ENCODE results near the gene ARSG. TPM values are rescaled to one million over a fixed set of nuclear protein-coding genes. Genes with fewer than 3 reads are reported as not detected.
A peak's percentile ranks its signal among the peaks of the same experiment; 100 is the strongest.

Gene ARSG
- polyA plus RNA-seq, 2 of the 4 experiments (the other 2 are of a cell fraction), result 0.57 to 1.7 TPM

GRCh38 chr17:68389041-68389440 lies 97.7 kb downstream of the ARSG start:
- FAIRE-seq, result no peak
- 53% methylated on average over 7 of the region's 7 CpGs for WGBS (ENCODE audit: missing lambda C conversion rate)
- ChIA-PET CTCF (interaction anchor here (2.9 to 4.3 kb wide), 2 partner anchors 10 to 47 kb away, joined by 10 to 38 read pairs; no protein-coding TSS in a partner anchor), POLR2A (no interaction called here)
- no peak overlapping the region for H3K4me3 ChIP-seq
- DNase-seq (ENCODE audit: low read depth in 1 of 2, low spot score in 1 of 2), result no peak
- peak in 1 of 2 experiments; percentile 18; a peak in 2 of 6 replicates for ATAC-seq
- H3K4me2 ChIP-seq, result no peak overlapping the region
- no peaks in the 10 kb centered on the region for H3K9me3 ChIP-seq
- H3K4me1 ChIP-seq, result 0 out of 3 replicates have a peak, but pooled peaks cover under 1% of the 10 kb centered on the region
- H3K27ac ChIP-seq, result no peak overlapping the region
- no peak for TF ChIP-seq PHF8 (IDR thresholded peaks at IDR 0.05; ENCODE audit: borderline replicate concordance, low read depth)
- TF ChIP-seq HMGXB4 (CRISPR knock-in tag; IDR thresholded peaks at IDR 0.05; ENCODE audit: borderline replicate concordance), result no peak
- no peak for TF ChIP-seq FOSB (CRISPR knock-in tag; IDR thresholded peaks at IDR 0.05)
- TF ChIP-seq E2F6 (IDR thresholded peaks at IDR 0.05; ENCODE audit: borderline replicate concordance, low read depth), result no peak
- TF ChIP-seq MYC (IDR thresholded peaks at IDR 0.05; ENCODE audit: borderline replicate concordance, low read length), result no peak
- TF ChIP-seq MAZ (IDR thresholded peaks at IDR 0.05; ENCODE audit: borderline replicate concordance, low read depth, low read length), result no peak
- no peak for TF ChIP-seq KDM1A (IDR thresholded peaks at IDR 0.05; ENCODE audit: low read depth)
- TF ChIP-seq ATOH8 (CRISPR knock-in tag; IDR thresholded peaks at IDR 0.05; ENCODE audit: low read depth), result no peak
- no peak for TF ChIP-seq RARB (CRISPR knock-in tag; IDR thresholded peaks at IDR 0.05)
- no peak for TF ChIP-seq RFX5 (IDR thresholded peaks at IDR 0.05)

- no peak overlapping the region for H3K4me3 ChIP-seq
- no peak for FAIRE-seq
- 47% methylated on average over 11 of the region's 11 CpGs for WGBS (ENCODE audit: missing lambda C conversion rate)
- TF ChIP-seq RFX5 (IDR thresholded peaks at IDR 0.05), result no peak
- no peak for TF ChIP-seq CBX8 (IDR thresholded peaks at IDR 0.05)
- no peak overlapping the region for H3K4me2 ChIP-seq
- DNase-seq (ENCODE audit: low read depth in 1 of 2, low spot score in 1 of 2), result no peak
- H3K4me1 ChIP-seq, result no peaks in the 10 kb centered on the region
- 0 out of 3 replicates have a peak, but pooled peaks cover 4% of the 10 kb centered on the region for H3K9me3 ChIP-seq
- no peak for ATAC-seq
- ChIA-PET CTCF (interaction anchor here (0.7 to 2.9 kb wide), 8 partner anchors 8 to 529 kb away, joined by 3 to 14 read pairs (median 6); no protein-coding TSS in a partner anchor), POLR2A (interaction anchor here (1.4 kb wide), 1 partner anchor 99 kb away, joined by 3 read pairs; no protein-coding TSS in a partner anchor)
- H3K27ac ChIP-seq, result no peak overlapping the region
Measured at GRCh38 chr17:68390888-68391545, 99.7 kb downstream of the ARSG start.

GRCh38 chr17:68391561-68392268 lies 100.4 kb downstream of the ARSG start:
- 0 out of 3 replicates have a peak, but pooled peaks cover 4% of the 10 kb centered on the region for H3K9me3 ChIP-seq
- ChIA-PET CTCF (interaction anchor here (0.9 to 2.9 kb wide), 7 partner anchors 7 to 220 kb away, joined by 3 to 14 read pairs (median 6); no protein-coding TSS in a partner anchor), POLR2A (interaction anchor here (1.4 kb wide), 1 partner anchor 99 kb away, joined by 3 read pairs; no protein-coding TSS in a partner anchor)
- FAIRE-seq (no peak), ATAC-seq (no peak), DNase-seq (ENCODE audit: low read depth in 1 of 2, low spot score in 1 of 2) (no peak)
- no peak overlapping the region for H3K4me2 ChIP-seq
- WGBS (ENCODE audit: missing lambda C conversion rate), result 78% methylated on average over 16 of the region's 16 CpGs
- H3K4me3 ChIP-seq, result no peak overlapping the region
- H3K27ac ChIP-seq, result no peak overlapping the region
- H3K4me1 ChIP-seq, result no peaks in the 10 kb centered on the region
- TF ChIP-seq MAFK (IDR thresholded peaks at IDR 0.05; ENCODE audit: partially characterized antibody), result peak; percentile 89
- TF ChIP-seq E2F6 (IDR thresholded peaks at IDR 0.05; ENCODE audit: borderline replicate concordance, low read depth), result no peak
- TF ChIP-seq BHLHE40 (IDR thresholded peaks at IDR 0.05; ENCODE audit: low read depth, low read length), result no peak
